Peyer's patch (tissue), 4 donors: ENCODE results near the gene OPA1.

ENCODE experiments used
- CTCF ChIP-seq, 6 experiments: fragments of 450-650 bp in 4 of 6; fragments of 200-600 bp in 2 of 6; sonication (generic) in 1 of 6; IDR thresholded peaks; one replicate each; pipeline ENCODE4 v1.5.1; 2017 to 2019; ENCODE audit warnings: antibody characterized with exemption in 6 of 6, mild to moderate bottlenecking in 3 of 6, moderate library complexity in 1 of 6
- POLR2A ChIP-seq, 2 donors: fragments of 450-650 bp; IDR thresholded peaks; one replicate each; pipeline ENCODE4 v1.5.1; 2017; ENCODE audit warnings: antibody characterized with exemption in 2 of 2, mild to moderate bottlenecking in 2 of 2, moderate library complexity in 2 of 2

GRCh38 chr3:193586526-193586925, 6.5 kb upstream of the OPA1 start:
- TF ChIP-seq CTCF (IDR thresholded peaks at IDR 0.05) (no peak), POLR2A (IDR thresholded peaks at IDR 0.05) (no peak)
